Skeletal muscle satellite cell (primary cell): Measurements from ENCODE around the gene PLPPR5. TPM values are rescaled to one million over a fixed set of nuclear protein-coding genes. Genes with fewer than 3 reads are reported as not detected.
"Not testable (repeated sequence)": the region's sequence is repeated elsewhere in the genome, so short reads cannot be mapped to it uniquely, and the experiment has no call there.

Source experiments
- H3K27me3 ChIP-seq: 2 replicates; pipeline ENCODE4 v1.7.0; 2013; ENCODE audit warnings: low read length; ENCODE audit not compliant: control insufficient read depth, insufficient read depth
- H3K36me3 ChIP-seq: 2 replicates; pipeline ENCODE4 v1.7.0; 2013; ENCODE audit warnings: mild to moderate bottlenecking, control low read depth, low read length; ENCODE audit not compliant: insufficient read depth
- H3K4me1 ChIP-seq: 2 replicates; pipeline ENCODE4 v1.7.0; 2013; ENCODE audit warnings: low read length; ENCODE audit not compliant: control insufficient read depth, insufficient read depth
- H3K4me2 ChIP-seq: 2 replicates; pipeline ENCODE4 v1.7.0; 2013; ENCODE audit warnings: mild to moderate bottlenecking, low read length
- H3K4me3 ChIP-seq: 2 replicates; pipeline ENCODE4 v1.7.0; 2013; ENCODE audit warnings: low read length
- H3K9ac ChIP-seq: 2 replicates; pipeline ENCODE4 v1.7.0; 2013; ENCODE audit warnings: mild to moderate bottlenecking, low read depth, low read length, moderate library complexity
- H3K9me3 ChIP-seq: replicated peaks from 2 replicates; pipeline ENCODE4 v1.7.0; 2013; ENCODE audit warnings: mild to moderate bottlenecking, control low read depth, low read length
- small RNA-seq: library from RNA; depleted of rRNA; stranded (forward); fragments of <200 nt; gene quantifications from one replicate; pipeline ENCODE3, GENCODE V24; 2012

PLPPR5 gene

DNA sequence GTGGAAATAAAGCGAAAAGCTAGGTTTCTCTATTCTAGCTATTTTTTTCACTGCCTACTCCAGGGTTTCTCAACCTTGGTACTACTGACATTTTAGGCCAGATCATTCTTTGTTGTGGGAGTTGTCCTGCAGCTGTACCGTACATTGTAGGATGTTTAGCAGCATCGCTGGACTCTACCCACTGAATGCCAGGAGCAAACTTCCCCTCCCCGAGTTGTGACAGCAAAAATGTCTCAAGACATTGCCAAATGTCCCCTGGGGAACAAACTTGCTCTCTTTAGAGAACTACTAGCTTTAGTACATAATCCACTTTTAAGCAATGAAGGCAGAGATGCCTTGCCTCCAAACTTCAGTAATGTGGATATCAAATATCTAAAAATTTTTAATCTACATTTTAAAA is 122.8 kb downstream of the PLPPR5 start:
- Histone ChIP-seq H3K36me3 (no peaks in the 10 kb centered on the region), H3K9me3 (no peaks in the 10 kb centered on the region), H3K9ac (no peak overlapping the region), H3K4me2 (no peak overlapping the region), H3K27me3 (no peaks in the 10 kb centered on the region), H3K4me3 (no peak overlapping the region), H3K4me1 (no peaks in the 10 kb centered on the region)

DNA sequence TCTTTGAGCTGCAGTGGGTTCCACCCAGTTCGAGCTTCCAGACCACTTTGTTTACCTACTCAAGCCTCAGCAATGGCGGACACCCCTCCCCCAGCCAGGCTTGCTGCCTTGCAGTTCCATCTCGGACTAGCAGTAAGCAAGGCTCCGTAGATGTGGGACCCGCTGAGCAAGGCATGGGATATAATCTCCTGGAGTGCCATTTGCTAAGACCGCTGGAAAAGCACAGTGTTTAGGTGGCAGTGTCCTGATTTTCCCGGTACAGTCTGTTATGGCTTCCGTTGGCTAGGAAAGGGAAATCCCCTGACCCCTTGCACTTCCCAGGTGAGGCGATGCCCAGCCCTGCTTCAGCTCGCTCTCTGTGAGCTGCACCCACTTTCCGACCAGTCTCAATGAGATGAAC is 123.4 kb downstream of the PLPPR5 start:
- not testable (repeated sequence) for H3K36me3 ChIP-seq, H3K9ac ChIP-seq, H3K27me3 ChIP-seq, H3K4me1 ChIP-seq, H3K4me3 ChIP-seq, H3K4me2 ChIP-seq, H3K9me3 ChIP-seq

DNA sequence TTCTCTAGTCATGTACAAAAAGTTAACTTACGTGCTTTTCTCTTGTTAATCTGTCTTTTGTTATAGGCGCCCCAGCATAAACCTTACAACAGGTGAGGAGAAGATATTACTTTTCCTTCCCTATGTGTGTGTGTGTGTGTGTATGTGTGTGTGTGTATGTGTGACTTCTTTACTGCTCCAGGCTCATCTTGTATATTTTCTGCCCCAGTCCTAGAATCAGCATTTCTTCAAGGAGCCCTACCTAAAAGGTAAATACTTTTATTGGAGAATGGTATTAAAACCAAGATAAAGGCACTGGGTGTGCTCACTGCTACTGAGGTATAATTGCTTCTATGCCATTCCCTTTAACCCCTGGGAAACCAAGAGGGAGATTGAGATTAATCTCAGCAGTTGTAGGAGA is 129.8 kb downstream of the PLPPR5 start:
- Histone ChIP-seq H3K9me3 (no peaks in the 10 kb centered on the region), H3K4me2 (no peak overlapping the region), H3K27me3 (peaks cover 3% of the 10 kb centered on the region), H3K9ac (no peak overlapping the region), H3K4me1 (no peaks in the 10 kb centered on the region), H3K36me3 (no peaks in the 10 kb centered on the region), H3K4me3 (no peak overlapping the region)

DNA sequence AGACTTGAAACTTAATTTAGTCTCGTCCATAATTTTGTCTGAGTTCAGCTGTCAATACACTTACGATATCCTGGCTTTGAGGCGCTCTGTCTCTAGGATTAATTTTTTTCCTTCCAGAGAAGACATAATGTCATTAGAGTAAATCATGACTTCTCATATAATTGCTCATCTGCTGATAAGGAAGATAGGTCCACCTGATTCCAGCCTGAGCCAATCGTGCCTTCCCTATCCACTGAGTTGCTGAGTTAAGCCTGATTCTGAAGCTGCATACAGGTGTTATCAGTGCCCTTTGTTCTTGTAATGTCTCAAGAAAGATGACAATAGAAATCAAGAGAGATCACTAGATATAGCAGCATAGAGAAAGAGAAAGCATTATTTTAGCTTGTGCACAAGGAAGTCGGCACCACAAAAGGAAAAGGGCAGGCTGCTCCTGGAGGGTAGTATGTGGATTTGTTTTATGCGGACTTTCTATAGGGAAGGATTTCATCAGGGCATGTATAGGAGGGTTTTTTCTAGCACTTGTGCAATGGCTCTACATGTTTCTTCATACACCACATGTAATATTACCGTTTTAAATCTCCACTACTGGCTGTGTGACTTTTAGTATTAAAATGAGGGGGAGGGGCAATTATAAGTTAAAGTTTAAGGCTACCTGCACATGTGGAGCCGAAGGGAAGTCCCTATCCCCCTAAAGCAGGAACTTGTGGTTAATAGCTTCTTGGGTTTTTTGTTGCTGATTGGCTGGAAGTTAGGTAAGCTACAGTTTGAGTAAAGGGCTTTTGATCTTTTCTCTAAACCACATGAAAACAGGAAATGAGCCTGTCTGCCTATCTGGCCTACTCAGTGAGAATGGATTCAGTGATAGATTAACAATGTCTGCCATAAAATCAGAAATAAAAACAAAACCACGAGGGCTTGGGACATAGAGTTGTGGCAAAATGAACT is 133.4 kb downstream of the PLPPR5 start:
- peaks cover 3% of the 10 kb centered on the region for H3K27me3 ChIP-seq
- no peak overlapping the region for H3K4me3 ChIP-seq
- H3K9ac ChIP-seq = no peak overlapping the region
- no peaks in the 10 kb centered on the region for H3K36me3 ChIP-seq
- H3K4me2 ChIP-seq = no peak overlapping the region
- H3K9me3 ChIP-seq = no peaks in the 10 kb centered on the region
- H3K4me1 ChIP-seq = no peaks in the 10 kb centered on the region

DNA sequence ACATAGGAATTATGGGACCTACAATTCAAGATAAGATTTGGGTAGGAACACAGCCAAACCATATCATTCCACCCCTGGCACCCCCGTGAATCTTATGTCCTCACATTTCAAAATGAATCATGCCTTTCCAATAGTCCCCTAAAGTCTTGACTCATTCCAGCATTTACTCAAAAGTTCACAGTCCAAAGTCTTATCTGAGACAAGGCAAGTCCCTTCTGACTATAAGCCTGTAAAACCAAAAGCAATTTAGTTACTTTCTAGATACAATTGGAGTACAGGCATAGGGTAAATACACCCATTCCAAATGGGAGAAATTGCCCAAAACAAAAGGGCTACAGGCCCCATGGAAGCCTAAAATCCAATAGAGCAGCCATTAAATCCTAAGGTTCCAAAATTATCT is 138.9 kb downstream of the PLPPR5 start:
- Histone ChIP-seq H3K9me3 (no peaks in the 10 kb centered on the region), H3K4me2 (no peak overlapping the region), H3K9ac (no peak overlapping the region), H3K27me3 (no peaks in the 10 kb centered on the region), H3K36me3 (no peaks in the 10 kb centered on the region), H3K4me3 (no peak overlapping the region), H3K4me1 (no peaks in the 10 kb centered on the region)

DNA sequence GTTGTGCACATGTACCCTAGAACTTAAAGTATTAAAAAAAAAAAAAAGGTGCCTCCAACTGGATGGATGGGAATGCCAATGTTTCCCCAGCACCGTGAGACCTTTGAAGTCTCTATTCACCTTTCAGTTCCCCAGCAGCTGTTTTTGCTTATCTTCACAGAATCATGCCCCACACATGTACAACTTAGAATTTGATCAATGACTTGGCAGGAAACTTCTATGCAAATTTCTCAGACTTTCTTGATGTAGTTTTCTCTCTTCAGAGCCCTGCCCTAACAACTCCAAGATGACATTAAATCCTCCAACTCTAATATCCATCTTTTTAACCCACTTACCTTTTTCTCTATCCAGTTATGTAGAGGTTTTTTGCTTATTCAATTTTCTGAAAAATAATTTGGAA is 144.3 kb downstream of the PLPPR5 start:
- Histone ChIP-seq H3K36me3 (no peaks in the 10 kb centered on the region), H3K4me1 (no peaks in the 10 kb centered on the region), H3K4me2 (no peak overlapping the region), H3K27me3 (peaks cover 13% of the 10 kb centered on the region), H3K4me3 (no peak overlapping the region), H3K9me3 (no peaks in the 10 kb centered on the region), H3K9ac (no peak overlapping the region)

DNA sequence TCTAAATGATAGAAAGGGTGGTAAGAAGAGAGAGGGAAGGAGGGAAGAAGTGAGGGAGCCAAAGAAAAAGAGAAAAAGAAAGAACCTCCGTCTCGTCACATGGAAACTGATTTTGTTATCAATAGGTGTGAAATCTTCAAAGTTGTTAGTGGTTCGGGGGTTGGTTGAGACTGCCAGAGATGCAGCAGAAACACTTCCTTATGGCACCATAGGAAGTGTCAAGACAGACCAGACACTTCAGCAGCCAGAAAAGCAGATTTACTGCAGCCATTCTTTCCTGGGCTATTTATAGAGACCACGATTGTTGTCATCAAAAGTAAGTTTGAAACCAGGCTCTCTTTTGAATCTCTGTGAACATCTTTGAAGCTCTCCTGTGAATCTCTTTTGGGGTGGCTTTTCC is 150.5 kb downstream of the PLPPR5 start:
- Histone ChIP-seq H3K36me3 (no peaks in the 10 kb centered on the region), H3K9me3 (no peaks in the 10 kb centered on the region), H3K4me3 (no peak overlapping the region), H3K4me1 (no peaks in the 10 kb centered on the region), H3K27me3 (peaks cover 27% of the 10 kb centered on the region), H3K4me2 (no peak overlapping the region), H3K9ac (no peak overlapping the region)

DNA sequence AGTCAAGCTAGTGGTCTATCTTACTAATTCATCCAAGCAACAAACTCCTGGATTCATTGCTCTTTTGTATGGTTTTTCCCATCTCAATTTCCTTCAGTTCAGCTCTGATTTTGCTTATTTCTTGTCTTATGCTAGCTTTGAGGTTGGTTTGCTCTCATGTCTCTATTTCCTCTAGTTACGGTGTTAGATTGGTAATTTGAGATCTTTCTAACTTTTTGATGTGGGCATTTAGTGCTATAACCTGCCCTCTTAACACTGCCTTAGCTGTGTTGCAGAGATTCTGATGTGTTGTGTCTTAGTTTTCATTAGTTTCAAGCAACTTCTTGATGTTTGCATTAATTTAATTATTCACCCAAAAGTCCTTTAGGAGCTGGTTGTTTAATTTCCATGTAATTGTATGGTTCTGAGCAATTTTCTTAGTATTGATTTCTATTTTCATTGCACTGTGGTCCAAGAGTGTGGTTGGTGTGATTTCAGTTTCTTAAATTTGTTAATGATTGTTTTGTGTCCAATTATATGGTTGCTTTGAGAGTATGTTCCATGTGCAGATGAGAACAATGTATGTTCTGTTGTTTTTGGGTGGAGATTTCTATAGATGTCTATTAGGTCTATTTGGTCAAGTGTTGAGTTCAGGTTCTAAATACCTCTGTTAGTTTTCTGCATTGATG is 154.6 kb downstream of the PLPPR5 start:
- H3K4me1 ChIP-seq = no peaks in the 10 kb centered on the region
- H3K9ac ChIP-seq = no peak overlapping the region
- H3K9me3 ChIP-seq = no peaks in the 10 kb centered on the region
- H3K36me3 ChIP-seq = no peaks in the 10 kb centered on the region
- H3K4me3 ChIP-seq = no peak overlapping the region
- peaks cover 11% of the 10 kb centered on the region for H3K27me3 ChIP-seq
- no peak overlapping the region for H3K4me2 ChIP-seq

DNA sequence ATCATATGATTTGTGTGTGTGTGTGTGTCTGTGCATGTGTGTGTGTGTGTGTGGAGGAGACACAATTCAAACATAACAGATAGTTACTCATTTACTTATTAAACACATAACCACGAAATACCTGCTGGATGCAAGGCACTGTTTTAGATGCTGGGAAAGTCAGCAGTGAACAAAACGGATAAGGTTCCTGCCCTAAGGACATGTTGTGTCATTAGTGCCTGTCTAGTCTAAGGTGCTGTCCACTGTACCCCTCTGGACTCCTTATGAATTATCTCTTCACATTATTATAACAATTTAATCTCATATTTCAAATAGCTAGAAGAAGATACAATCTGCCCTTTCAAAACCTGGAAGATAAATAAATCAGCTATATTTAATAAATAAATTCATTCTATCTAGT is 162.4 kb downstream of the PLPPR5 start:
- no peak overlapping the region for H3K4me3 ChIP-seq
- H3K9me3 ChIP-seq = no peaks in the 10 kb centered on the region
- H3K9ac ChIP-seq = no peak overlapping the region
- H3K36me3 ChIP-seq = no peaks in the 10 kb centered on the region
- peaks cover 11% of the 10 kb centered on the region for H3K27me3 ChIP-seq
- H3K4me1 ChIP-seq = no peaks in the 10 kb centered on the region
- no peak overlapping the region for H3K4me2 ChIP-seq

Small RNA genes within 50 kb of the gene (small RNA-seq; reads per million reads assigned to genes)
- gene AL445433.1 = not detected
